DOHH2 (cell line): Measurements from ENCODE around the gene RASL11B.

Experiments
- H3F3A ChIP-seq: fragments of 200-600 bp; sonication (generic), shearing (Covaris generic); 2 replicates; pipeline ENCODE4 v1.6.0; 2016; ENCODE audit warnings: antibody characterized with exemption, mild to moderate bottlenecking; ENCODE audit not compliant: control insufficient read depth, insufficient read depth
- H3K27ac ChIP-seq: fragments of 200-600 bp; sonication (generic); 2 replicates; pipeline ENCODE4 v1.5.1; 2014; ENCODE audit warnings: low read depth, mild to moderate bottlenecking, low read length, moderate library complexity
- H3K27me3 ChIP-seq: fragments of 200-600 bp; sonication (generic); 2 replicates; pipeline ENCODE4 v1.6.1; 2014; ENCODE audit warnings: mild to moderate bottlenecking, low read length, mixed read lengths; ENCODE audit not compliant: control insufficient read depth
- H3K36me3 ChIP-seq: fragments of 200-600 bp; sonication (generic); 2 replicates; pipeline ENCODE4 v1.6.1; 2014; ENCODE audit warnings: mild to moderate bottlenecking, low read length, moderate library complexity, mixed read lengths; ENCODE audit not compliant: control insufficient read depth
- H3K4me1 ChIP-seq: fragments of 200-600 bp; sonication (generic); 2 replicates; pipeline ENCODE4 v1.6.1; 2014; ENCODE audit warnings: mild to moderate bottlenecking, low read length, mixed read lengths; ENCODE audit not compliant: control insufficient read depth
- H3K4me2 ChIP-seq: fragments of 200-600 bp; sonication (generic); 2 replicates; pipeline ENCODE4 v1.6.0; 2014; ENCODE audit warnings: mild to moderate bottlenecking, low read length, moderate library complexity
- H3K4me3 ChIP-seq: fragments of 200-600 bp; sonication (generic); 2 replicates; pipeline ENCODE4 v1.5.1; 2014; ENCODE audit warnings: mild to moderate bottlenecking, low read length, mixed read lengths
- H3K79me2 ChIP-seq: fragments of 200-600 bp; sonication (generic); 2 replicates; pipeline ENCODE4 v1.6.1; 2014; ENCODE audit warnings: mild to moderate bottlenecking, low read length, mixed read lengths; ENCODE audit not compliant: control insufficient read depth
- H3K9me2 ChIP-seq: fragments of 200-600 bp; sonication (generic); replicated peaks from 2 replicates; pipeline ENCODE4 v1.6.1; 2014; ENCODE audit warnings: mild to moderate bottlenecking, low read length, mixed read lengths; ENCODE audit not compliant: control insufficient read depth
- H3K9me3 ChIP-seq: fragments of 200-600 bp; sonication (generic); 2 replicates; pipeline ENCODE4 v1.6.1; 2014; ENCODE audit warnings: antibody characterized with exemption, low read length, mixed read lengths; ENCODE audit not compliant: control insufficient read depth, insufficient read depth
- H4K20me1 ChIP-seq: fragments of 200-600 bp; sonication (generic); 2 replicates; pipeline ENCODE4 v1.6.0; 2014; ENCODE audit warnings: low read depth, mild to moderate bottlenecking, antibody characterized with exemption, low read length, moderate library complexity; ENCODE audit not compliant: control insufficient read depth, insufficient read depth
- EZH2phosphoT487 ChIP-seq: fragments of 200-600 bp; sonication (generic); IDR thresholded peaks from 2 replicates; pipeline ENCODE4 v1.6.1; 2017; ENCODE audit warnings: borderline replicate concordance, mild to moderate bottlenecking, antibody characterized with exemption, low read length, moderate library complexity, mixed read lengths
- TF ChIP-seq, protein P1 (sequence below): fragments of 200-600 bp; sonication (generic); IDR thresholded peaks from one replicate; pipeline ENCODE4 v1.5.1; 2014; ENCODE audit warnings: antibody characterized with exemption, mild to moderate bottlenecking, low read depth, low read length; ENCODE audit not compliant: poor library complexity, severe bottlenecking

RASL11B gene

DNA sequence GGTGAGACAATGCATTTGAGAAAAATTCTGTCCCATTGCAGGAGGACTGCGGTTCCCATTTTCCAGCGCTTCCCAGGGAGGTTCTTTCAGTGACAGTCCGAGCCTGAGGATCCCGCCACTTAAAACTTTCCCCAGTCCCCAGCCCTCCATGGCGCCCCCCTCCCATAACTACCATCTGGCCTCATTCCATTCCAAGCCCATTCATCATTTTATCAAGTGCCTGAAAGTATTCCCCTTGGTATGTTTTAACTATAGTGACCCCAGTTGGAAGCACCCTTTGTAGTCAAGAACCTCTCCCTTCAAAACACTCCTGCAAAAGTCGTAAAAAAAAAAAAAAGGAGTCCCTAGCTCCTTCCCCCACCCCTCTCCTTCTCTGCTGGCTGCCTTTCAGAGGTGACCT, 1.2 kb downstream of the RASL11B start:
- no peaks in the 10 kb centered on the region for H4K20me1 ChIP-seq
- no peak for TF ChIP-seq EZH2phosphoT487
- TF ChIP-seq, protein P1, sequence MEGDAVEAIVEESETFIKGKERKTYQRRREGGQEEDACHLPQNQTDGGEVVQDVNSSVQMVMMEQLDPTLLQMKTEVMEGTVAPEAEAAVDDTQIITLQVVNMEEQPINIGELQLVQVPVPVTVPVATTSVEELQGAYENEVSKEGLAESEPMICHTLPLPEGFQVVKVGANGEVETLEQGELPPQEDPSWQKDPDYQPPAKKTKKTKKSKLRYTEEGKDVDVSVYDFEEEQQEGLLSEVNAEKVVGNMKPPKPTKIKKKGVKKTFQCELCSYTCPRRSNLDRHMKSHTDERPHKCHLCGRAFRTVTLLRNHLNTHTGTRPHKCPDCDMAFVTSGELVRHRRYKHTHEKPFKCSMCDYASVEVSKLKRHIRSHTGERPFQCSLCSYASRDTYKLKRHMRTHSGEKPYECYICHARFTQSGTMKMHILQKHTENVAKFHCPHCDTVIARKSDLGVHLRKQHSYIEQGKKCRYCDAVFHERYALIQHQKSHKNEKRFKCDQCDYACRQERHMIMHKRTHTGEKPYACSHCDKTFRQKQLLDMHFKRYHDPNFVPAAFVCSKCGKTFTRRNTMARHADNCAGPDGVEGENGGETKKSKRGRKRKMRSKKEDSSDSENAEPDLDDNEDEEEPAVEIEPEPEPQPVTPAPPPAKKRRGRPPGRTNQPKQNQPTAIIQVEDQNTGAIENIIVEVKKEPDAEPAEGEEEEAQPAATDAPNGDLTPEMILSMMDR: no peak
- H3K9me3 ChIP-seq: no peaks in the 10 kb centered on the region
- no peaks in the 10 kb centered on the region for H3F3A ChIP-seq
- H3K27ac ChIP-seq: no peak overlapping the region
- H3K36me3 ChIP-seq: no peaks in the 10 kb centered on the region
- peaks cover 11% of the 10 kb centered on the region for H3K27me3 ChIP-seq
- H3K4me2 ChIP-seq: no peak overlapping the region
- peaks cover 12% of the 10 kb centered on the region for H3K4me1 ChIP-seq
- H3K4me3 ChIP-seq: no peak overlapping the region
- no peaks in the 10 kb centered on the region for H3K79me2 ChIP-seq
- H3K9me2 ChIP-seq: no peaks in the 10 kb centered on the region

- Histone ChIP-seq H3K9me2 (no peaks in the 10 kb centered on the region), H3K9me3 (no peaks in the 10 kb centered on the region), H3K4me2 (no peak overlapping the region), H3K79me2 (no peaks in the 10 kb centered on the region), H4K20me1 (no peaks in the 10 kb centered on the region), H3K4me1 (peaks cover 12% of the 10 kb centered on the region), H3K36me3 (no peaks in the 10 kb centered on the region), H3K27me3 (peaks cover 11% of the 10 kb centered on the region), H3K27ac (no peak overlapping the region), H3K4me3 (no peak overlapping the region), H3F3A (no peaks in the 10 kb centered on the region)
- no peak for TF ChIP-seq EZH2phosphoT487
- TF ChIP-seq, protein P1: no peak
Observed at GRCh38 chr4:52864793-52865192, 2.7 kb downstream of the RASL11B start.

DNA sequence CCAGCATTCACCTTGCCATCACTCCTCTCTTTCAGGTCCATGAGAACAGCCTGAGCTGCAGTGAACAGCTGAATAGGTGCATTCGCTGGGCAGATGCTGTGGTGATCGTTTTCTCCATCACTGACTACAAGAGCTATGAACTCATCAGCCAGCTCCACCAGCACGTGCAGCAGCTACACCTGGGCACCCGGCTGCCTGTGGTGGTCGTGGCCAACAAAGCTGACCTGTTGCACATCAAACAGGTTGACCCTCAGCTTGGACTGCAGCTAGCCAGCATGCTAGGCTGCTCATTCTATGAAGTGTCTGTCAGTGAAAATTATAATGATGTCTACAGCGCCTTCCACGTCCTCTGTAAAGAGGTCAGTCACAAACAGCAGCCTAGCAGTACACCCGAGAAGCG, 3.2 kb downstream of the RASL11B start:
- H3F3A ChIP-seq: no peaks in the 10 kb centered on the region
- H3K27ac ChIP-seq: no peak overlapping the region
- H3K36me3 ChIP-seq: no peaks in the 10 kb centered on the region
- H3K4me1 ChIP-seq: peaks cover 12% of the 10 kb centered on the region
- no peaks in the 10 kb centered on the region for H3K9me2 ChIP-seq
- H3K4me2 ChIP-seq: no peak overlapping the region
- H3K4me3 ChIP-seq: no peak overlapping the region
- TF ChIP-seq, protein P1: no peak
- TF ChIP-seq EZH2phosphoT487: no peak
- H3K9me3 ChIP-seq: no peaks in the 10 kb centered on the region
- H3K27me3 ChIP-seq: peaks cover 11% of the 10 kb centered on the region
- H3K79me2 ChIP-seq: no peaks in the 10 kb centered on the region
- H4K20me1 ChIP-seq: no peaks in the 10 kb centered on the region

DNA sequence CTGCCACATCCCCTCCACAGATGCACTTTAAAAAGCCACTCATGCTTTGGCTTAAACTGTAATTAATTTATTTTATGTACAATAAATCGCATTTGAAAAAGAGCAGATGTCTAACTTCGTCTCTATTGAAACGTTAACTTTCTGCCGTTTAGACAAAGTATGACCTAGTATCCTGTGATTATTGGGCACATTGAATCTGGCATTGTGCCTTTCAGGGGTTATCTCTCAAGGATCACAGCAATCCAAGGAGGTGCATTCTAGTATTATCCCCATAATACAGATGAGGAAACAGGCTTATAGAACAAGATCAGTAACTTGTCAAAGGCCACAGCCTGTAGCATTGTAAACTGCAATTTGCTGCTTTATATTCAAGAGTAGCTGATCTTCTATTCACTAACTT, 4.6 kb downstream of the RASL11B start:
- no peaks in the 10 kb centered on the region for H3F3A ChIP-seq
- H4K20me1 ChIP-seq: no peaks in the 10 kb centered on the region
- TF ChIP-seq EZH2phosphoT487: no peak
- TF ChIP-seq, protein P1: no peak
- no peaks in the 10 kb centered on the region for H3K36me3 ChIP-seq
- H3K4me3 ChIP-seq: no peak overlapping the region
- H3K9me3 ChIP-seq: no peaks in the 10 kb centered on the region
- H3K79me2 ChIP-seq: no peaks in the 10 kb centered on the region
- no peak overlapping the region for H3K27ac ChIP-seq
- peaks cover 8% of the 10 kb centered on the region; the same call in 1 of the 2 replicates for H3K4me1 ChIP-seq
- no peak overlapping the region for H3K4me2 ChIP-seq
- no peaks in the 10 kb centered on the region for H3K27me3 ChIP-seq
- no peaks in the 10 kb centered on the region for H3K9me2 ChIP-seq
